Measurements from ENCODE around the gene TNNT1.

TNNT1 gene

GRCh38 chr19:55141696-55142095 is 7.3 kb downstream of the TNNT1 start:
- DNase-seq (ENCODE audit: low read depth in 3 of 3): no peak

- no peak for DNase-seq (ENCODE audit: low read depth in 3 of 3)
Observed at GRCh38 chr19:55137915-55138314, 11.1 kb downstream of the TNNT1 start.

GRCh38 chr19:55136399-55137102 is 12.5 kb downstream of the TNNT1 start:
- DNase-seq (ENCODE audit: low read depth in 3 of 3): no peak

- DNase-seq (ENCODE audit: low read depth in 3 of 3): no peak
Observed at GRCh38 chr19:55134736-55135135, 14.3 kb downstream of the TNNT1 start.

GRCh38 chr19:55133639-55134444 is 15.2 kb downstream of the TNNT1 start:
- no peak for DNase-seq (ENCODE audit: low read depth in 3 of 3)

- DNase-seq (ENCODE audit: low read depth in 3 of 3): no peak
Observed at GRCh38 chr19:55132453-55133129, 16.4 kb downstream of the TNNT1 start.

GRCh38 chr19:55131421-55131820 is 17.6 kb downstream of the TNNT1 start:
- no peak for DNase-seq (ENCODE audit: low read depth in 3 of 3)

- no peak for DNase-seq (ENCODE audit: low read depth in 3 of 3)
Observed at GRCh38 chr19:55119053-55119452, 30.0 kb downstream of the TNNT1 start.

- DNase-seq (ENCODE audit: low read depth in 3 of 3): no peak
Observed at GRCh38 chr19:55118401-55118991, 30.5 kb downstream of the TNNT1 start.

GRCh38 chr19:55117663-55118391 is 31.2 kb downstream of the TNNT1 start:
- peak; percentile 92 to 93 (median 93) for DNase-seq (ENCODE audit: low read depth in 3 of 3)

GRCh38 chr19:55116859-55117662 is 31.9 kb downstream of the TNNT1 start, which contains the start of gene PPP1R12C:
TSS of gene PPP1R12C (minus strand) at chr19:55117637. CDS start at chr19:55117543, 94 bp downstream.
- DNase-seq (ENCODE audit: low read depth in 3 of 3): no peak

- peak; percentile 22 to 28 (median 26) for DNase-seq (ENCODE audit: low read depth in 3 of 3)
Observed at GRCh38 chr19:55116232-55116858, 32.7 kb downstream of the TNNT1 start.

GRCh38 chr19:55115446-55116065 is 33.5 kb downstream of the TNNT1 start:
- no peak for DNase-seq (ENCODE audit: low read depth in 3 of 3)

GRCh38 chr19:55114566-55115145 is 34.4 kb downstream of the TNNT1 start:
- DNase-seq (ENCODE audit: low read depth in 3 of 3): no peak

GRCh38 chr19:55113570-55114039 is 35.4 kb downstream of the TNNT1 start:
- DNase-seq (ENCODE audit: low read depth in 3 of 3): no peak

GRCh38 chr19:55112777-55113569 is 36.0 kb downstream of the TNNT1 start:
- no peak for DNase-seq (ENCODE audit: low read depth in 3 of 3)

- no peak for DNase-seq (ENCODE audit: low read depth in 3 of 3)
Observed at GRCh38 chr19:55112246-55112776, 36.7 kb downstream of the TNNT1 start.

- DNase-seq (ENCODE audit: low read depth in 3 of 3): no peak
Observed at GRCh38 chr19:55111238-55111831, 37.7 kb downstream of the TNNT1 start.
